Measurements from ENCODE around the gene KCNMA1. TPM values are rescaled to one million over a fixed set of nuclear protein-coding genes. Genes with fewer than 3 reads are reported as not detected.

The KCNMA1 gene
- total RNA-seq, 1 donor from 2014 or later: 87.6 TPM

GRCh38 chr10:77678146-77678545 is 40.5 kb upstream of the KCNMA1 start:
- Mint-ChIP-seq H3K4me3 (ENCODE audit: unreplicated experiment) (no peak overlapping the region), H3K9me3 (ENCODE audit: low read depth) (no peaks in the 10 kb centered on the region), H3K27ac (ENCODE audit: unreplicated experiment) (no peak overlapping the region), H3K27me3 (ENCODE audit: low read depth) (no peaks in the 10 kb centered on the region), H3K4me1 (ENCODE audit: low read depth) (peaks cover 10% of the 10 kb centered on the region), H3K36me3 (ENCODE audit: low read depth) (no peaks in the 10 kb centered on the region)
- no peak for TF ChIP-seq CTCF (IDR thresholded peaks at IDR 0.05)
- no peak for DNase-seq (ENCODE audit: low spot score)

DNA sequence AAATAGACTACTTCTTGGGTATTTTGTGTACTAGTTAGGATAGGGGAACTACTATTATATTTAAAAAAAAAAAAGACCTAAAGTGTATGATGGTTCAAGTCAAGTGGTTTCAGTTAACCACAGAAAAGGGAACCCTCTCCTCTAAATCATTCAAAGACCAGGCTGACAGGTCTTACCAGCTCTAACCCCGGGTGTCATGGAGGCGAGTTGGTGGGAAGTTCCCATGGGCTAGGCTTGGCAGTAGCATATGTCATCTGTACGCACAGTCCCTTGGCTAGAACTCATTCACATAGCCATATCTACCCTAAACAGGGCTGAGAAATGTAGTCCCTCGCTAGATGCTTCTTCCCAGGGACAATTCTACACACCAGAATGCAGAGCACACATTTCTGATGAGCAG is 37.7 kb upstream of the KCNMA1 start:
- no peak for TF ChIP-seq CTCF (IDR thresholded peaks at IDR 0.05)

DNA sequence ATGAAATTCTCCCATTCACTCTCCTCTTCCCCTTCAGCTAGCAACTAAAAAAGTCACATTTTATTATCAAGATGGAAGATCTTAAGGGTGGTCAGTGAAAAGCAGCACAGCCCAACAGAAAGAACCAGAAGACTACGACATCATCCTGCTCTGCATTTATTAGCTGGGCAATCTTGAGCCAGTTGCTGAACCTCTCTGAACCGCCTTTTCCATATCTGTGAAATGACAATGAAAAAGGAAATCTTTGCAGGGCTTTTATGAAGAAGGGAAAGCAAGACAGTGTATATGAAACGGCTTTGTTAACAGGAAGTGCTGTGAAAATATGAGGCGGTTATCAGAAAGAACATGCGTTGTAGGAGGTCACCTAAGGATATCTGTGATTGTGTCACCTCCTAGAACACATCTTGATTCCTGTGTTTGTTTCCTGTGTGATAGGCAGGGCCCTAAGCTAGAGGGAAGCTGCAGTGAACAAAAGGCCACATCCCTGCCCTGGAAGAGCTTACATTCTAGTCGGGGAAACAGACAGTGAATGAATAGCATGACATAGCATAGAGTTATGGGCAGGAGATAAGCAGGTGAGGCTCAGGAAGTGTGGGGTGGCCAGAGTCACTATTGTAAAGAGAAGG is 36.0 kb upstream of the KCNMA1 start:
- H3K4me1 Mint-ChIP-seq (ENCODE audit: low read depth): peaks cover 5% of the 10 kb centered on the region
- no peak overlapping the region for H3K4me3 Mint-ChIP-seq (ENCODE audit: unreplicated experiment)
- no peaks in the 10 kb centered on the region for H3K9me3 Mint-ChIP-seq (ENCODE audit: low read depth)
- H3K27ac Mint-ChIP-seq (ENCODE audit: unreplicated experiment): no peak overlapping the region
- TF ChIP-seq CTCF (IDR thresholded peaks at IDR 0.05): no peak
- H3K36me3 Mint-ChIP-seq (ENCODE audit: low read depth): no peaks in the 10 kb centered on the region
- DNase-seq (ENCODE audit: low spot score): no peak
- H3K27me3 Mint-ChIP-seq (ENCODE audit: low read depth): peaks cover 10% of the 10 kb centered on the region

More for the DNA sequence above, 37.7 kb upstream of the KCNMA1 start:
- H3K27ac Mint-ChIP-seq (ENCODE audit: unreplicated experiment): no peak overlapping the region
- H3K4me3 Mint-ChIP-seq (ENCODE audit: unreplicated experiment): no peak overlapping the region
- DNase-seq (ENCODE audit: low spot score): no peak
- H3K36me3 Mint-ChIP-seq (ENCODE audit: low read depth): no peaks in the 10 kb centered on the region
- no peaks in the 10 kb centered on the region for H3K4me1 Mint-ChIP-seq (ENCODE audit: low read depth)
- peaks cover 10% of the 10 kb centered on the region for H3K27me3 Mint-ChIP-seq (ENCODE audit: low read depth)
- H3K9me3 Mint-ChIP-seq (ENCODE audit: low read depth): no peaks in the 10 kb centered on the region

GRCh38 chr10:77673101-77673500 is 35.5 kb upstream of the KCNMA1 start:
- no peak for TF ChIP-seq CTCF (IDR thresholded peaks at IDR 0.05)
- no peak for DNase-seq (ENCODE audit: low spot score)

GRCh38 chr10:77671594-77672252 is 34.1 kb upstream of the KCNMA1 start:
- H3K4me1 Mint-ChIP-seq (ENCODE audit: low read depth): peaks cover 14% of the 10 kb centered on the region
- H3K4me3 Mint-ChIP-seq (ENCODE audit: unreplicated experiment): no peak overlapping the region
- DNase-seq (ENCODE audit: low spot score): no peak
- peaks cover 2% of the 10 kb centered on the region for H3K36me3 Mint-ChIP-seq (ENCODE audit: low read depth)
- H3K27me3 Mint-ChIP-seq (ENCODE audit: low read depth): peaks cover 10% of the 10 kb centered on the region
- H3K9me3 Mint-ChIP-seq (ENCODE audit: low read depth): no peaks in the 10 kb centered on the region
- H3K27ac Mint-ChIP-seq (ENCODE audit: unreplicated experiment): no peak overlapping the region
- no peak for TF ChIP-seq CTCF (IDR thresholded peaks at IDR 0.05)

More at GRCh38 chr10:77673101-77673500, 35.5 kb upstream of the KCNMA1 start:
- Mint-ChIP-seq H3K27me3 (ENCODE audit: low read depth) (peaks cover 10% of the 10 kb centered on the region), H3K4me3 (ENCODE audit: unreplicated experiment) (no peak overlapping the region), H3K36me3 (ENCODE audit: low read depth) (no peaks in the 10 kb centered on the region), H3K9me3 (ENCODE audit: low read depth) (no peaks in the 10 kb centered on the region), H3K4me1 (ENCODE audit: low read depth) (peaks cover 5% of the 10 kb centered on the region), H3K27ac (ENCODE audit: unreplicated experiment) (no peak overlapping the region)

Data from chondrocyte (in vitro differentiated cells).